Uterus (tissue), 4 donors: ENCODE measurements around the gene P2RX7. TPM values are rescaled to one million over a fixed set of nuclear protein-coding genes. Genes with fewer than 3 reads are reported as not detected.
A peak's percentile ranks its signal among the peaks of the same experiment; 100 is the strongest.

Source experiments
- DNase-seq, 2 donors: peaks; one replicate each; pipeline ENCODE4 v3.0.0-alpha.2; 2019 to 2020
- H3K27ac ChIP-seq, 2 donors: fragments of 200-600 bp; sonication (generic); 1 replicate in 1 of 2; 2 replicates in 1 of 2; pipeline ENCODE4 v1.5.1; 2016 to 2018
- H3K27me3 ChIP-seq, 2 donors: fragments of 200-600 bp; sonication (generic); one replicate each; pipeline ENCODE4 v1.5.1; 2018 to 2019; ENCODE audit warnings: control low read depth in 1 of 2
- H3K36me3 ChIP-seq, 2 donors: fragments of 200-600 bp; sonication (generic); one replicate each; pipeline ENCODE4 v1.5.1; 2019; ENCODE audit warnings: control low read depth in 1 of 2
- H3K4me1 ChIP-seq, 2 donors: fragments of 200-600 bp; sonication (generic); one replicate each; pipeline ENCODE4 v1.5.1; 2018 to 2019; ENCODE audit warnings: control low read depth in 1 of 2
- H3K4me3 ChIP-seq, 2 donors: fragments of 200-600 bp; sonication (generic); 1 replicate in 1 of 2; 2 replicates in 1 of 2; pipeline ENCODE4 v1.5.1; 2018 to 2019; ENCODE audit warnings: mild to moderate bottlenecking in 1 of 2
- H3K9me3 ChIP-seq, 2 donors: fragments of 200-600 bp; sonication (generic); one replicate each; pipeline ENCODE4 v1.5.1; 2019; ENCODE audit warnings: control low read depth in 1 of 2
- CTCF ChIP-seq, 4 experiments: fragments of 200-600 bp in 2 of 4; fragments of 450-650 bp in 2 of 4; sonication (generic) in 2 of 4; IDR thresholded peaks; one replicate each; pipeline ENCODE4 v1.5.1; 2016 to 2019; ENCODE audit warnings: antibody characterized with exemption in 4 of 4, mild to moderate bottlenecking in 2 of 4, moderate library complexity in 1 of 4
- POLR2A ChIP-seq, 2 donors: fragments of 450-650 bp; IDR thresholded peaks; one replicate each; pipeline ENCODE4 v1.6.1; 2016; ENCODE audit warnings: antibody characterized with exemption in 2 of 2, mild to moderate bottlenecking in 1 of 2, moderate library complexity in 1 of 2
- intact Hi-C: fragments of 100-400 bp; cut with DNase I; formaldehyde crosslinking; loops from one replicate; pipeline ENCODE4 v1.15.1; 2023; ENCODE audit warnings: low total_unique reads
- total RNA-seq, 4 donors: library from RNA; depleted of rRNA in 3 of 4; stranded (reverse); fragments of >200 nt in 3 of 4; gene quantifications; one replicate each; pipeline versions ENCODE4 v1.1.0 to v1.2.4, GENCODE V29; 2014 to 2023
- donor health status: DM: yes; HTN: yes; CAD: no.

The P2RX7 gene
- 1 to 10 TPM; 1.0 to 7.7 (median 3.1) TPM for total RNA-seq

- peak; percentile 71 to 81 for DNase-seq
- intact Hi-C loops, result no loop called here
- Histone ChIP-seq H3K4me3 (peak within 1 kb of the TSS; percentile 44 to 46), H3K4me1 (no peaks in the 10 kb centered on the region), H3K27ac (peak within 1 kb of the TSS; percentile 72 to 77), H3K36me3 (no peaks in the 10 kb centered on the region), H3K27me3 (no peaks in the 10 kb centered on the region), H3K9me3 (no peaks in the 10 kb centered on the region)
- TF ChIP-seq POLR2A (IDR thresholded peaks at IDR 0.05), result peak in 1 of 2 donors; percentile 32
- no peak for TF ChIP-seq CTCF (IDR thresholded peaks at IDR 0.05)
Observed at GRCh38 chr12:121132601-121133481, at the start of gene P2RX7. Gene P2RX7, plus strand, starts transcription at chr12:121132876. Its CDS starts 95 bp downstream, at chr12:121132971.

- Histone ChIP-seq H3K9me3 (no peaks in the 10 kb centered on the region), H3K4me1 (no peaks in the 10 kb centered on the region), H3K27me3 (no peaks in the 10 kb centered on the region), H3K4me3 (no peak overlapping the region), H3K36me3 (no peaks in the 10 kb centered on the region), H3K27ac (no peak overlapping the region)
- DNase-seq, result no peak
- no peak for TF ChIP-seq CTCF (IDR thresholded peaks at IDR 0.05)
- intact Hi-C loops, result no loop called here
Observed at GRCh38 chr12:121084229-121084628, 48.4 kb upstream of the P2RX7 start.

GRCh38 chr12:121085069-121085468, 47.6 kb upstream of the P2RX7 start:
- H3K4me3 ChIP-seq, result no peak overlapping the region
- intact Hi-C loops, result no loop called here
- no peaks in the 10 kb centered on the region for H3K27me3 ChIP-seq
- no peaks in the 10 kb centered on the region for H3K4me1 ChIP-seq
- TF ChIP-seq CTCF (IDR thresholded peaks at IDR 0.05) (no peak), POLR2A (IDR thresholded peaks at IDR 0.05) (no peak)
- DNase-seq, result no peak
- no peaks in the 10 kb centered on the region for H3K9me3 ChIP-seq
- H3K27ac ChIP-seq, result no peak overlapping the region
- H3K36me3 ChIP-seq, result no peaks in the 10 kb centered on the region

- Histone ChIP-seq H3K9me3 (no peaks in the 10 kb centered on the region), H3K27me3 (no peaks in the 10 kb centered on the region), H3K27ac (no peak overlapping the region), H3K4me1 (no peaks in the 10 kb centered on the region), H3K36me3 (no peaks in the 10 kb centered on the region), H3K4me3 (no peak overlapping the region)
- no peak for DNase-seq
- intact Hi-C loops, result no loop called here
- no peak for TF ChIP-seq CTCF (IDR thresholded peaks at IDR 0.05)
- TF ChIP-seq POLR2A (IDR thresholded peaks at IDR 0.05), result no peak
Observed at GRCh38 chr12:121085506-121086353, 46.9 kb upstream of the P2RX7 start.
